ENCODE data around the gene CEP295NL.

Gene CEP295NL

DNA sequence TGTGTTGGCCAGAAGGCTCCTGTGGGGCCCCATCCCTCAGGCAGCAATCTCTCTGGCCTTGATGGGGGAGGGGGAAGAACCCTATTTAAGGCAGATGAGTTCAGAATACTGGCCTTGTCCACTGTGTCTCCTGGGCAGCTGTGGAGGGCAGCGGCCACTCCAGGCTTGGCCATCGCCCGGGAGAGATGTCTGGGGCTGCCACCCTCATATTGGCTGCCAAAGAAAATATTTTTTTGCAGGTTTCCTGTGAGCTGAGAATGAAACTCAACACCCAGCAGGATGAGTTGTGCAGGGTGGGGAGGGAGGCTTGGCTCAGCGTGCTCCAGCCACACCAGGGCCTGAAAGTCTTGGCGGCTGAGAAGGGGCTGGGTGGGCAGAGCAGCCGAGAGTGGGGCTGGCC is 36.6 kb upstream of the CEP295NL start:
- H3K36me3 ChIP-seq (replicated peaks; ENCODE audit: low read depth, low read length): no peaks in the 10 kb centered on the region
- H3K27ac ChIP-seq (ENCODE audit: low read length): no peak overlapping the region
- H3K4me3 ChIP-seq (ENCODE audit: low read length): no peak overlapping the region
- H3K9me3 ChIP-seq (ENCODE audit: insufficient read depth, low read length): no peaks in the 10 kb centered on the region
- H3K4me2 ChIP-seq (ENCODE audit: low read length): no peak overlapping the region
- no peaks in the 10 kb centered on the region for H4K20me1 ChIP-seq (ENCODE audit: insufficient read depth, low read length)
- no peak overlapping the region for H2AFZ ChIP-seq (ENCODE audit: low read depth, low read length)
- no peaks in the 10 kb centered on the region for H3K4me1 ChIP-seq (ENCODE audit: low read length)
- H3K79me2 ChIP-seq (ENCODE audit: low read length): no peaks in the 10 kb centered on the region
- no peak for TF ChIP-seq CTCF (IDR thresholded peaks at IDR 0.05; ENCODE audit: low read depth, low read length)
- TF ChIP-seq EZH2phosphoT487 (IDR thresholded peaks at IDR 0.05; ENCODE audit: low read depth): no peak
- H3K9ac ChIP-seq (ENCODE audit: low read length): no peak overlapping the region
- H3K27me3 ChIP-seq (ENCODE audit: low read depth, low read length): peaks cover 2% of the 10 kb centered on the region; the same call in 1 of the 2 replicates

- Histone ChIP-seq H3K27ac (ENCODE audit: low read length) (no peak overlapping the region), H3K9me3 (ENCODE audit: insufficient read depth, low read length) (no peaks in the 10 kb centered on the region), H3K36me3 (replicated peaks; ENCODE audit: low read depth, low read length) (no peaks in the 10 kb centered on the region), H3K4me1 (ENCODE audit: low read length) (peaks cover 9% of the 10 kb centered on the region), H3K79me2 (ENCODE audit: low read length) (no peaks in the 10 kb centered on the region), H3K4me2 (ENCODE audit: low read length) (no peak overlapping the region), H3K4me3 (ENCODE audit: low read length) (no peak overlapping the region), H3K27me3 (ENCODE audit: low read depth, low read length) (peaks cover 4% of the 10 kb centered on the region; the same call in 1 of the 2 replicates), H2AFZ (ENCODE audit: low read depth, low read length) (no peak overlapping the region), H3K9ac (ENCODE audit: low read length) (no peak overlapping the region), H4K20me1 (ENCODE audit: insufficient read depth, low read length) (no peaks in the 10 kb centered on the region)
- TF ChIP-seq CTCF (IDR thresholded peaks at IDR 0.05; ENCODE audit: low read depth, low read length) (no peak), EZH2phosphoT487 (IDR thresholded peaks at IDR 0.05; ENCODE audit: low read depth) (no peak)
These were observed 34.6 kb upstream of the CEP295NL start for GRCh38 chr17:78937561-78937960.

DNA sequence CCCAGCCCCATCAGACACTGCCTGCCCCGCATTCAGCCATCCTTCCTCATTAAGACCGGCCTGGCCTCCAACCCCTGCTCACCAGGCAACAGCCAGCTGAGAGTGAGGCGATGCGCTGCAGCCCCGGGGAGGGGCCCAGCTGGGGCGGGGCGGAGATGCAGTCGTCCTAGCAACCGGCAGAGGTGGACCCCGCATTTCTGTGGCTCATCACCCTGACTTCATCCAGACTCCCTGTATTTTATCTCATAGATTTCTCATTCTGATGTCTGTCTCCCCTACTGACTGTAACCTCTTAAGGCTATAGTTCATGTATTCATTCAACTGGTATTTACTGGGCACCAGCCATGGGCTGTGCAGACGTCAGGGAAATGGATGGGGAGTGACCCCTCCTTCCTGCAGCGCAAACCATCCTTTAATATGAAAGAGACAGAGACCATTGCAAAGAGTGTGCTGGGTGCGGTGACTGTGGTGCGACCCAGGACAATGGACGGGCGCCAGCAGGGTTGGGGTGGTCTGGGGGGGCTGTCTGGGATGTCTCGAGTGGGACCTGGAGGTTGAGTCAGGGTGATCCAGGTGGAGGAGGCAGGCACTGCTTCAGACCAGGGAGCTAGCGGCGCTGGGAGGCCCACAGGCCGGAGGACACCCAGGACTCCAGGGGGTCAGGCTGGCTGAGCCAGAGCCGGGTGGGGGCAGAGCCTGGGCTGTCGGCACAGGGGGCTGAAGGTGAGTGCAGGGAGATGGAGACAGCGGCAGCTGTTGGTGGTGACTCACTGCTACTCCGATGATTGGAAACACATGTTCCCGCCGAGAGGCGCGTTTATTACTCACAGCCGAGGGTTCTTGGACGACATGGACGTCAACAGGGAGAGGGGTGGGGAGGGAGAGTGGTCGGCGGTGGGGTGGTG is 32.7 kb upstream of the CEP295NL start:
- Histone ChIP-seq H4K20me1 (ENCODE audit: insufficient read depth, low read length) (no peaks in the 10 kb centered on the region), H3K4me2 (ENCODE audit: low read length) (no peak overlapping the region), H3K4me3 (ENCODE audit: low read length) (no peak overlapping the region), H3K27ac (ENCODE audit: low read length) (no peak overlapping the region), H3K4me1 (ENCODE audit: low read length) (peaks cover 9% of the 10 kb centered on the region), H2AFZ (ENCODE audit: low read depth, low read length) (no peak overlapping the region), H3K9ac (ENCODE audit: low read length) (no peak overlapping the region), H3K36me3 (replicated peaks; ENCODE audit: low read depth, low read length) (no peaks in the 10 kb centered on the region), H3K9me3 (ENCODE audit: insufficient read depth, low read length) (no peaks in the 10 kb centered on the region), H3K79me2 (ENCODE audit: low read length) (no peaks in the 10 kb centered on the region), H3K27me3 (ENCODE audit: low read depth, low read length) (peaks cover 4% of the 10 kb centered on the region; the same call in 1 of the 2 replicates)
- no peak for TF ChIP-seq CTCF (IDR thresholded peaks at IDR 0.05; ENCODE audit: low read depth, low read length)
- TF ChIP-seq EZH2phosphoT487 (IDR thresholded peaks at IDR 0.05; ENCODE audit: low read depth): no peak

- H2AFZ ChIP-seq (ENCODE audit: low read depth, low read length): peak overlapping the region; percentile 65; the same call in 1 of the 2 replicates
- H4K20me1 ChIP-seq (ENCODE audit: insufficient read depth, low read length): no peaks in the 10 kb centered on the region
- no peak overlapping the region for H3K4me3 ChIP-seq (ENCODE audit: low read length)
- H3K4me1 ChIP-seq (ENCODE audit: low read length): peaks cover 9% of the 10 kb centered on the region
- H3K36me3 ChIP-seq (replicated peaks; ENCODE audit: low read depth, low read length): no peaks in the 10 kb centered on the region
- H3K9ac ChIP-seq (ENCODE audit: low read length): no peak overlapping the region
- H3K79me2 ChIP-seq (ENCODE audit: low read length): no peaks in the 10 kb centered on the region
- no peak for TF ChIP-seq EZH2phosphoT487 (IDR thresholded peaks at IDR 0.05; ENCODE audit: low read depth)
- H3K27ac ChIP-seq (ENCODE audit: low read length): no peak overlapping the region
- H3K4me2 ChIP-seq (ENCODE audit: low read length): peak overlapping the region; percentile 11; the same call in 1 of the 2 replicates
- no peaks in the 10 kb centered on the region for H3K9me3 ChIP-seq (ENCODE audit: insufficient read depth, low read length)
- peaks cover 4% of the 10 kb centered on the region; the same call in 1 of the 2 replicates for H3K27me3 ChIP-seq (ENCODE audit: low read depth, low read length)
These were observed 31.8 kb upstream of the CEP295NL start for GRCh38 chr17:78934681-78935418.
